GM12874 (cell line): ENCODE measurements around the gene RABAC1.

Experiments used
- TF ChIP-seq, protein P1 (sequence below): IDR thresholded peaks from 2 replicates; pipeline ENCODE4 v1.5.1; 2011; ENCODE audit warnings: low read depth, mild to moderate bottlenecking, control low read depth, low read length, moderate library complexity; ENCODE audit not compliant: insufficient read depth

The RABAC1 gene

DNA sequence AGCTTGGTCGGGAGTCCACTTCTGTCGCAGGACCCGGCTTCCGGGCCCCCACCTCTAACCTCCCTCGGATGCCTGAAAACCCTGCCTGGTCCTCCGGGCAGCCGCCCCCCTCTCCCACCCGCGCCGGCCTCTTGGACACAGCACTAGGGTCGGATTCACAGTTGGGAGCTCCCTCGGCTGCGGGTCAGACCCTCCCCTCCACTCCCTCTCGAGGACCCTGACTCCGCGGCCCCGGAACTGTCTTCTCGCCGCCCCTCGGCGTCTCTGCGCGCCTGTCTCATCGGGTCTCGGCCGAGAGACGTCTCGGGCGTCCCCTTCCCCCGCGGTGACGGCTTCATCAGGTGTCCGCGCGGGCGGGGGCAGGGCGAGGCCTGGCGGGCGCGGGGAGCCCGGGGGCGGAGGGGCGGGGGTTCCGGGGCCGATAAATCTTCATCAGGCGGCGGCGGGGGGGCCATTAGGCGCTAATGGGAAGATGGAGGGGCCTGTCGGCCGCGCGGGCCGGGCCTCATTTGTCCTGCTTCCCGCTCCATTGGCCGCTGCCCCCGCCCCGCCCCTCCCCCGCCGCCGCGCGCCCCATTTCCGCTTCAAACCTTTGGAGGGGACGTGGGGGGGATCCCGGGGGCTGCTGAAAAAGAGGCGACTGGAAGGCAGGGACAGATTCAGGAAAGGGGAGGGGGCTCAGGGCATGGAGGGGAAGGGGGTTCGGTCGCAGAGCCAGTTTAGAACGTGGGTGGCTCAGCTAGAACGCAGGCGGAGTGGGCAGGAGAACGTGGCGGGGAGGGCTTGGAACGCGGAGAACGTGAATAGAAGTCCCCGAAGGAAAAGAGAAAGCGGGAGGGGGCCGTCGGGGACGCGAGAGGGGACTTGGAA, 19.0 kb downstream of the RABAC1 start:
- TF ChIP-seq, protein P1, sequence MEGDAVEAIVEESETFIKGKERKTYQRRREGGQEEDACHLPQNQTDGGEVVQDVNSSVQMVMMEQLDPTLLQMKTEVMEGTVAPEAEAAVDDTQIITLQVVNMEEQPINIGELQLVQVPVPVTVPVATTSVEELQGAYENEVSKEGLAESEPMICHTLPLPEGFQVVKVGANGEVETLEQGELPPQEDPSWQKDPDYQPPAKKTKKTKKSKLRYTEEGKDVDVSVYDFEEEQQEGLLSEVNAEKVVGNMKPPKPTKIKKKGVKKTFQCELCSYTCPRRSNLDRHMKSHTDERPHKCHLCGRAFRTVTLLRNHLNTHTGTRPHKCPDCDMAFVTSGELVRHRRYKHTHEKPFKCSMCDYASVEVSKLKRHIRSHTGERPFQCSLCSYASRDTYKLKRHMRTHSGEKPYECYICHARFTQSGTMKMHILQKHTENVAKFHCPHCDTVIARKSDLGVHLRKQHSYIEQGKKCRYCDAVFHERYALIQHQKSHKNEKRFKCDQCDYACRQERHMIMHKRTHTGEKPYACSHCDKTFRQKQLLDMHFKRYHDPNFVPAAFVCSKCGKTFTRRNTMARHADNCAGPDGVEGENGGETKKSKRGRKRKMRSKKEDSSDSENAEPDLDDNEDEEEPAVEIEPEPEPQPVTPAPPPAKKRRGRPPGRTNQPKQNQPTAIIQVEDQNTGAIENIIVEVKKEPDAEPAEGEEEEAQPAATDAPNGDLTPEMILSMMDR = no peak

DNA sequence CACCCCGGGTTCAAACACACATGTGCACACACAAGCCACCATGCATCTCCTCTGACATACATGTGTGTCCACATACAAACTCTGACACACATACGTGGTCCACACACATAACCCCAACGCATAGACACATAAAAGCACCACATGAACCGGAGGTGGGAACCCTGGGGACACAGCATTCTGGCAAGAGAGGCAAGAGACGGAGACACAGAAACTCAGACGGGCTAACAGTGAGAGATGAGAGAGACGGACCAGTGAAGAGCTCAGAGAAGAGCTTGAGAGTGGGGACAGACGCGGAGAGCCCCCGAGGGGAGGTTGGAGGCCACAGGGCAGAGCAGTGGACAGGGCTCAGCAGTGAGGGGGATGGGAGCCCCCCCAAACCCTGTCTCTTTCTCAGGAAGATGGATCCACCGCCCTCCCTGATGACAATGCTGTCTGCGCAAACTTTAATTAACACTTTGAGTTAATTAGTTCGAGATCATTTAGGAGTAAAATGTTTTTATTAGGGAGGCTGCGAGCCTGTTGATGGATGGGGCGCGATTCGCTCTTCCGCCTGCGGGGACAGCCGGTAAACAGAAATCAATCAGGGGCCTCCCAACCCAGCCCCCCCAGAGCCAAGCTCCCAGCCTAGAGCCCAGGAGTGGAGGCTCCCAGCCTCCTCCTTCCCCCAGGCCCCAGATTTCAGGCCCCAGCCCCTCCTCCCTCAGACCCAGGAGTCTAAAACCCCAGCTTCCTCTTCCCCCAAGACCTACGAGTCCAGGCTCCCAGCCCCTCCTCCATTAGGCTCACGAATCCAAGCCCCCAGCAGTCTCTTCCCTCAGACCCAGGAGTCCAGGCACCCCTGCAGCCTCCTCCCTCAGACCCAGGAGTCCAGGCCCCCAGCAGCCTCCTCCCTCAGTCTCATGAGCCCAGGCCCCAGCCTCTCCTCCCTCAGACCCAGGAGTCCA, 21.3 kb downstream of the RABAC1 start:
- TF ChIP-seq, protein P1 = no peak

DNA sequence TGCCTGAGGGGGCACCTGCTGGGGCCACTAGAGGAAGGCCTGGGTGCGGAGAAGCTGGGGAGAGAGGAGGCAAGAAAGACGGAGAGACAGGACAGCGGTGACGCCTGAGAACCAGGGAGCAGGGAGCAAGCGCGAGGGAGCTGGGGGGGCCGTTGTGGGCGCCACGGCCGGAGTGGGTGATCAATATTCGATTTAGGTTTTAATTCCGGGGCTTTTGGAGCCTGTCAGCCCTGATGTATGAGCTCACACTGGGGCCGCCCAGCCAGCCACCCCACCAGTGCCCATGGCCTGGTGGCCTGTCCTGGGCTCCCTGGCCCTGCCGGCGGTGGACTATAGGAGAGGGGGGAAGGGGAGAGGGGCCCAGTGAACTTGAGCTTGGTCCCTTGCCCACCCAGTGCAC, 22.2 kb downstream of the RABAC1 start:
- TF ChIP-seq, protein P1 = no peak

DNA sequence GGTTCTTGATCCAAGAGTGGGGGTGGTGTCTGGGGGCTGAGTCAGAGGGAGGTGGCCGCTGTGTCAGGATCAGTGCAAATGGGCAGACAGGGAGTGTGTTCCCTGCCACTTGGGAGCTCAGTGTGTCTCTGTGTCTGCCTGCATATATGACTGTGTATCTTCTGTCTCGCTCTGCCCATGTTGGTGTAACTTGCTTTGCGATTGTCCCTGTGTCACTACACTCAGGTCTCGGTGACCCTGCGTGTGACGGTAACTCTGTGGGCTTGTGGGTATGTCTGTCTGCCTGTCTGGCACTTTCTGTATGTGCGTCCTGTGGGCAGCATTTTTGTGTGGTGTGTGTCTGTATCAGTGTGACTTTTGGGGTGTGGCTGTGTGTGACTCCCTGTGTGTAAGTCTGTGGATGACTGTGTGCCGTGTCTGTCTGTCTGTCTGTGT, 22.7 kb downstream of the RABAC1 start:
- TF ChIP-seq, protein P1 = no peak

DNA sequence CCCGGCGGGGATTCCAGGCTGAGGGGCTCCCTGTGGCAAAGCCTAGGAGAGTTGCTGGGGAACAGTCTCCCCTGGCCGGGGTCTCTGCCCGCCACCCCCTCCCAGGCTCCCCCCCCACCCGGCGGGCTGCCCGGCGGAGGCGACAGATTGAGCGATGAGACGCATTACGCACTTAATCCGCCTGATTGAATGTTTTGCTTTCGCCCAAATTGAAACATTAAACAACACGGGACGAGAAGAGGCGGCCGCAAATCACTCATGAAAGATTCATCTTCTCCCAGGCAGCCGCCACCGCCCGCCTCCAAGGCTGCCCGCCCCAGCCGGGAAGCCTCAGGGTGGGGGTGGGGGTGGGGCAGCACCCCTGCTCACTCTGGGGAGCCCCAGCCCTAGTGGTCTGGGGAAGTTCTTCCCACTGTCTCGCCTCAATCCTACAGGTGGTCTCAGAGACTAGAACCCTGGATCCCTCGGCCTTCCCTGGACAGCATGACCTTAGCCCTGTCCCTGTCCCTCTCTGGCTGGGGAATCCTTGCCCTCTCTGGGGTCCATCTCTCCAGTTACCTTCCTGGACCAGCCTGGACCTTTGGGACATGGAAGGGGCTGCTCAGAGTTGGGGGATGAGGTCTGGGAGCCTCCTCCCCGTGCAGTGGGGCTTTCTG, 23.2 kb downstream of the RABAC1 start:
- TF ChIP-seq, protein P1 = no peak

DNA sequence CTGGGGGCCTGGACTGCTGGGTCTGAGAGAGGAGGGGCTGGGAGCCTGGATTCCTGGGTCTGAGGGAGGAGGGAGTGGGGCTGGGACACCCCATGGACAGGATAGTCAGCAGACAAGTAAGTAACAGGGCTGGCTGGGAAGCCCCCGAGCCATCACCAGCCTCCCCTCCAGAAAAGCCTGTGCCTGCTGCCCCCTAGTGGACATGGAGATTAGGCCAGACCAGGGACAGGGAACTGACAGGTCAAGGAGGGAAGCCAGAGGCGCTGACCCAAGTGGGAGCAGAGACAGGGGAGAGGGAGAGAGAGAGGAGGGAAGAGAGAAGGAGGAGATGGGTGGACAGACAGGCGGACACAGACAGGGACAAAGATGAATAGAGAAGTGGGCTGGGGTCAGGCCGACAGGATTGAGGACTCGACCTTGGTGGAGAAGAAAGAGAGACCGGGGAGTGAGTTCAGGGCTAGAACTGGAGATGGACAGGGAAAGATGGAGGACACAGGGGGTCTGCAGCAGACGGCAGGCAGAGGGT, 24.2 kb downstream of the RABAC1 start:
- TF ChIP-seq, protein P1 = peak; percentile 88
